HL-60/S4 treated with retinoic acid at 250 ng/mL for 4 days and 3 days (cell line): Measurements from ENCODE around the gene GPR31.

Experiments
- in situ Hi-C: fragments of 300-500 bp; cut with MboI; formaldehyde crosslinking; loops from 2 replicates; pipeline ENCODE4 v1.7.0; 2022; ENCODE audit warnings: low sequenced_read_pairs

Gene GPR31

GRCh38 chr6:167140589-167141474, 16.9 kb downstream of the GPR31 start:
- in situ Hi-C loops: no loop called here

GRCh38 chr6:167139761-167140160, 18.0 kb downstream of the GPR31 start:
- in situ Hi-C loops: loop anchor here (10.0 kb wide), 1 partner anchor 365 kb away; no protein-coding TSS in a partner anchor

GRCh38 chr6:167137881-167138280, 19.9 kb downstream of the GPR31 start:
- in situ Hi-C loops: loop anchor here (10.0 kb wide), 1 partner anchor 363 kb away; no protein-coding TSS in a partner anchor

GRCh38 chr6:167137081-167137480, 20.7 kb downstream of the GPR31 start:
- in situ Hi-C loops: loop anchor here (10.0 kb wide), 1 partner anchor 362 kb away; no protein-coding TSS in a partner anchor

- in situ Hi-C loops: loop anchor here (10.0 kb wide), 1 partner anchor 362 kb away; no protein-coding TSS in a partner anchor
These were observed 21.4 kb downstream of the GPR31 start for GRCh38 chr6:167136376-167136775.

GRCh38 chr6:167134448-167135328, 23.1 kb downstream of the GPR31 start:
- in situ Hi-C loops: loop anchor here (10.0 kb wide), 1 partner anchor 360 kb away; no protein-coding TSS in a partner anchor

GRCh38 chr6:167130712-167131684, 26.8 kb downstream of the GPR31 start:
- in situ Hi-C loops: loop anchor here (10.0 kb wide), 1 partner anchor 356 kb away; no protein-coding TSS in a partner anchor

GRCh38 chr6:167130008-167130677, 27.6 kb downstream of the GPR31 start:
- in situ Hi-C loops: loop anchor here (10.0 kb wide), 1 partner anchor 355 kb away; no protein-coding TSS in a partner anchor

GRCh38 chr6:167129562-167129961, 28.2 kb downstream of the GPR31 start:
- in situ Hi-C loops: no loop called here

GRCh38 chr6:167129159-167129558, 28.6 kb downstream of the GPR31 start:
- in situ Hi-C loops: no loop called here

- in situ Hi-C loops: no loop called here
These were observed 29.8 kb downstream of the GPR31 start for GRCh38 chr6:167127785-167128531.

GRCh38 chr6:167125855-167126349, 31.9 kb downstream of the GPR31 start:
- in situ Hi-C loops: no loop called here

GRCh38 chr6:167125410-167125809, 32.4 kb downstream of the GPR31 start:
- in situ Hi-C loops: no loop called here

GRCh38 chr6:167124753-167125152, 33.0 kb downstream of the GPR31 start:
- in situ Hi-C loops: no loop called here

GRCh38 chr6:167122827-167123657, 34.7 kb downstream of the GPR31 start, which contains the start of gene CCR6:
Gene CCR6, plus strand, starts transcription at chr6:167123096. Its CDS starts 13,039 bp downstream, at chr6:167136135.
- in situ Hi-C loops: no loop called here

- in situ Hi-C loops: no loop called here
These were observed 35.5 kb downstream of the GPR31 start for GRCh38 chr6:167122041-167122826.

GRCh38 chr6:167121335-167121841, 36.4 kb downstream of the GPR31 start:
- in situ Hi-C loops: no loop called here
